Glomerular visceral epithelial cell (primary cell): ENCODE data around the gene CA10.

Experiments used
- DNase-seq: peaks from one replicate; pipeline ENCODE4 v3.0.0-alpha.2; 2016; ENCODE audit errors: extremely low spot score

CA10 gene

DNA sequence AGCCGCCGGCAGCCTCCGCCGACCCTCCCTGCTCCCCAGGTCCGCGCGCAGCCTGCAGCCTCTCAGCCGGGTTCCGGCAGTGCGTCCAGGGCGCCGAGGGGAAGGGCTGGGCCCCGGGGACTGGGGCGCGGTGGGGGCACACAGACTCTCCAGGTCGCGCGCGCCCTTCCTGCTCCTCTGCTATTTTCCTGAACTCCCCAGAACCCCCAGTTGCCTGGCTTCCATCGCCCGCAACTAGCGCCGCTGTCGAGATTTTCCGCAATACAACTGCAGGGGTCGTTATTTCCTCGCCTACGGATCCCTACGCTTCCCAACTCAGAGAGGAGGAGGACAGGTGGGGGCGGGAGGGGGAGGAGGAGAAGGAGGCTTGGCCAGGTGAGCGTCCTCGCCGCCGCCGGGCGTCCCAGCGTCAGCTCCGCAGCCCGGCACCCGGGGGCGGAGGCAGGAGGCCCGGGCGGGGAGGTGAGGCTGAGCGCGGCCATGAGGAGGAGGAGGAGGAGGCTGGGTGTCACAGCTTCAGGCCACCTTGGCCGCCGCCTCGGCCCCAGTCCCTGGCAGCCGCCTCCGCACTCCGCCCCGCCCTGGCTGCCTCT, at the start of gene CA10:
CA10 (minus strand) TSS at position 265 of the 593 bp plus-strand sequence.
- DNase-seq: no peak

DNA sequence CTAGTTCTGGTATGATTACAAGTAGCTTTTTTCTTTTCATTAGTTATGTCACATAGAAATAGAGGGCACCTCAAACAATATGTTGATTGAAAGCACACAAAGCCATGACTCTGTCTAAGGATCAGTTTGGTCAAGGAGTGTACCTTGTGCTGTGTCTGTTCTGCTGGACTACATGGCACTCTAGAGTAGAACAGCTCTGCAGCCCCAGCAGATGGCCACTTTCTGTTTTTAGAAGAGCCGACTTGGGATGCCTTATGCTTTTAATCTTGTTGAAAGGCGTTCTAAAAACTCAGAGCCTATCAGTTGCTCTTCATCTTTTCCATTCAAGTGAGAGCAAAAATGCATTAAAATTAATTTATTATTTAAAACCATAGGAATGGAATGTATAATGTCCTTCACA, 49.3 kb upstream of the CA10 start:
- DNase-seq: no peak

DNA sequence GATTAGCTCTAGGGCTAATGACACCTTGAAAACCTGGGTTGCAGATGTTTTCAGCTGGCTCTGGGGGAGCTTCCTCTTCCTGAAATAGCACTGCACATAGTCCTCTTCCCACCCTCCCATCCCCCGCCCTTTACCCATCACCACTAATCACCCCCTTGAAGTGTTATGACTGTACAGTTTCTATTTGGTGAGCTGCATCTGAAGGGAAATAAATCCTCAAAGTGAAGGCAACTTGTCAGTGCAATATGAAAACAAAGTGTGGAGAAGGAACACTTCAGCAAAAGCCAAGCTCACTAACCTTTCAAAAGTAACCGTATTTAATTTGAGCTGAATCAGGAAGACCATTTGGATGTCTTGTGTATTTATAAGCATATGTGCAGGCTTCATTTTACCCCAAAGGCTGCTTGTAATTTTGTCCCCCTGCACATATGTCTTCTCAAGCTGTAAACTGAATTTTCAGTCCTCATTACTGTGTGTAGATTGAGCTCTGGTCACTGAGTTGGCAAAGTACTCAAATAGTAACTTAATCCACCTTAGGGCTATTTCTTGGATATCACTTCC, 44.1 kb upstream of the CA10 start:
- DNase-seq: peak; percentile 1

DNA sequence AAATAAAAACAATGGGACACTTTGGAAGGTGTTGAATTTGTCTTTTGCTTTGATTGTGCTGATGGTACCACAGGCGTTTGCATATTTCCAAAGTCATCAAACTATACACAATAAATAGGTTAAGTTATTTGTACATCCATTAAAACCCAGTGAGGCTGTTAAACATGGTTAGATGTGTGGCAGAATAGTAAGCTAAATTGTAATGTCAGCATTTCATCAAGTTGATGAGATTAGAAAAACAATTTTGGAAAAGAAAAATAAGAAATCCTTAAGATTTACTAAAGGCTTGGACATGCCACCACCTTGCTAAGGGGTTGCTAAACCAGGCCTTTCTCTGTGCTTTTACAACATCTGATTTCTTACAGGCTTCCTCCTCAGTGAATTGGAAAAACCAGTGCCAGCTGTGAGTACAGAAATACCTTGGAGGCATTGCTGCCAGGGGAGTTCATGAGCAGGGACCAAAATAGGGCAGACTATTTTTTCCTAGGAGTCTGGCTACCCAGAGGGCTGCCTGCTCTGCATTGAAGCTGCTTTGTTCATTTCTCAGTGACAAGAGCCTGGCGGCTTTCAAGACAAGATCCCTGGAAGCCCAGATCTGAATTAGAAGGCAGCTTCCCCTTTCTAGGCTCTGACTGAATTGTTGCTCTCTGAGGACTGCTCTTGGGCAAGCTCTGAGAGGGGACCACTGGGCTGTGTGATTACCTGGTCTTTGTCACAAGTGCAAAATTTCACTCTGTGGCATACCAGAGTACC, 43.4 kb upstream of the CA10 start:
- no peak for DNase-seq

DNA sequence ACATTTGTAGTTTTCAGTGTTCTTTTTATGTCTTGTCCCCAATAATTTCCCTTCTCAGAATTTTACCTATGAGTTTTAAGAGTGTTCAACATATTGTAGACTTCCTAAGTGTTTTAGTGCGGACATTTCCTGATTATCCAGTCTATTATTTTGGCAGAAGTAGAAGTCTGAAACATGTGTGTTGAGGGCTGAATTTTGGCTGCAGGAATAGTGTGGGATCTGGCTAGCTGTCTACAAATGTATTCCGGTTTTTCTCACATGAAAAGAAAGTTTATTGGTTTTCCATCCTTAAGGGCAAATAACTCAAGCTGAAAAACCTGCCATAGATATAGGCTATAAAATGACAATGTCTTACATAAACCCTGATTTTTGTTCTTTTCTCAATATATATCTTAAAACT, 33.0 kb upstream of the CA10 start:
- DNase-seq: no peak

DNA sequence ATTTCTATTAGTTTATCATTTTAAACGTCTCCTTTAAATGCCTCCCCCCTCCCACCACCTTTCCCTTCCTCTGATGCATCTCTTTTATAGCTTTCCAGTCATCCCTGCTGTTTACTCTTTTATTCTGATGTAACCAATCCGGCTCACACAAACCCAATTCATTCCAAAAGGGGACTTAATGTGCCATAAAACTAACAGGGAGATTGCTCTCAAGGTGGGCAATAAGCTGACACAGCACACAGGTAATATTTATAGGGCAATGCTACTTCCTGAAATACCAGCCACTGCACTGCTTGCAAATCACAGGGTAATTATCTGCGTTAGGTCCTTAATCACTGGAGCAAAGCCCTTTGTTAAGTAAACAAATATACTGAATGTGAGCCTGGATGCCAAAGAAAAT, 23.3 kb upstream of the CA10 start:
- DNase-seq: no peak

DNA sequence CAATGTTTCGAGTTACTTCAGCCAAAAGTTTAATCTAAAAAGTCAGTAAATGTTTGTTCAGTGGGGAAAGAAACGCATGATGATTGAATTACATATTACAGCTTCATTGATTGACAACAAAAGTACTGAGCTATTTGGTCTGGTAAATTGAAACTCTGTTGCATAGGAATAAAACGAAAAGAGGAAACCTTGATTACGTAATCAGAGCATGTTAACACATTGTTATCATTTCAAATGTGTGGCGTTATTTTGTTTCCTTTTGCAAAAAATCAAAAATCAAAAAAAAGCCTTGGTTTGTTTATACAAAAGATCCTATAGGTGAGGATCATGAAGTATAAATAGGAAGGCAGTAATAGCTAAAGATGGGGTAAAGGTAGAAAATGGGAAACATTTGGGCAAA, 19.5 kb upstream of the CA10 start:
- no peak for DNase-seq

DNA sequence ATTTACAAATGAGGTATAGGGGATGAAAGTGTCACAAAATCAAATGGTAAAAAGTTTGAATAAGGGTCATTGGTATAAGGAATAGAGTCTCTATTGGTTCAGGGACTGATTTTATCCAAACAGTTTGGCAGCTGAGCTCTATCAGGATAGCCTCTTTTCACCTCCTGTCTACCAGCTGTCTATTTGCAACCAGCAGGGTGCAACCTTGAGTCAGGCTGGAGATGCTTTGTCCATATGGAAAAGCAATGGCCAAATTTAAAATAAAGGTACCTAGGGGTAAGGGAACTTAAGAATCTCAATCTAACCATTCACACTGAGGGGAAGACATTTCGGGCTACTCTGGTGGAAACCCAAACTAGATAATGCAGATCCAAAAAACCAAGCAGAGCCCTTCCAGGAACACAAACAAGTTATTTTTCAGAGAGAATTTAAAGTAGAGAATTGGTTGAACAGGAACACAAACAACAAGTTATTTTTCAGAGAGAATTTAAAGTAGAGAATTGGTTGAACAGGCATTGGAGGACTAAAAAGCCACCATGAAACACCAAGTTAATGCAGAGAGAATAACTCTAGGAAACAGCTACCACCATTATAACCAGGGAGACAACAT, 12.6 kb upstream of the CA10 start:
- DNase-seq: no peak

DNA sequence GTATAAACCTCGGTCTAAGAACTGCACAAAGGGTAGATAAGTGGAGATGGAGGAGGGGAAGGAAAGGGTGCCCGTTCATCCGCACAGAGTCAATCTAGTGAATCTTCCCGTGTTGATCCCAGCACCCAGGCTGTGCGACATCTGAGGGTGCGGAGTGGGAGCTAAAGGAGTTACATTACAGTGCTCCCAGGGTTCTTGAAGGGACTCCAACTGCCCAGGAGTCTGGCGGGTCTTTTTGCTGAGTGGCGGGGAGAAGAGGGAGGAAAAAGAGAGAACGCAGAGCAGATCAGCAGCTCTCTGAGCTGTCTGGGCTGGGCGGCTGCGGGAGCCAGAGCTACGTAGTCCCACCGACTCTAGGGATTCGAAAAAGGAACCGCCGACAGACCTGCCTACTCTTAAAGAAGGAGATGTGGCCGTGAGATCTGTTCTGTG, 1.6 kb upstream of the CA10 start:
- no peak for DNase-seq

DNA sequence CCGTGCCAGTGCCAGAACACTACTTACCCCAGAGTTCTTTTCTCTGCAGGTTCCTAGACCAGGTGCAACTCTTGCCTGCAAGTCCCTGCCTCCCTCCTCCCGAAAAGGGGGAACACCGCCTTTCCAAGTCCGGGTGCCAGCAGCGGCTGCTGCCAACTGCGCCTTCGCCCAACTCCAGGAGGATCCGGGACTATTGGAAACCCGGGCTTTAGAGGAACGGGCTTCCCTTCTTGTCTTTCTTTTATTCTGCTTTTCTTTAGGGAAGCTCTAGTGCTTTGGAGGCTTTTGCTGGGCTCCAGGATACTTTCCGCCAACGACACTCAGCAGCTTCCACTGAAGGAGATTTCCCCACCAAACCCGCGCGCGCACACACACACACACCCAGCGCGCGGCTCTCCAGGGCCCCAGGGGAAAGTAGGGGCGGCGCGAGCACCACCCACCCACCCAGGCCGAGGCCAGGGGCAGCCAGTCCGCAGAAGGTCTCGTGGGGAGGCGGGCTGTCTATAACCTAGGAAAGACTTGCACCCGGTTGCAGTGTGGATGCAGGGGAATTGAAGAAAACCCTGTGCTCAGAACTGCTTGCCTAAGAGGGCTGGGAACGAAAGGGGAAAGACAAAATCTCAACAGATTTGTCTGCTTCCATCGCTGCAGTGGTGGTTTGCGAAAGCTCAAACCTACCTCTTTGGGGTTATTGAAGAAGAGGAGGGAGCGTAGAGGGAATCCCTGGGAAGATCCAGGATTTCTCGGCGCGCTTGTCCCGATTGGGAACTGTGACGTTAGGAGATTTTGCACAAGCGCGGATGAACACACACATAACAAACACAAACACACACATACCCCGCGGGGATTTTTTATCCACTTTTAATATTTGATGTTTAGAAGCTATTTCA, 977 bp upstream of the CA10 start:
- no peak for DNase-seq

DNA sequence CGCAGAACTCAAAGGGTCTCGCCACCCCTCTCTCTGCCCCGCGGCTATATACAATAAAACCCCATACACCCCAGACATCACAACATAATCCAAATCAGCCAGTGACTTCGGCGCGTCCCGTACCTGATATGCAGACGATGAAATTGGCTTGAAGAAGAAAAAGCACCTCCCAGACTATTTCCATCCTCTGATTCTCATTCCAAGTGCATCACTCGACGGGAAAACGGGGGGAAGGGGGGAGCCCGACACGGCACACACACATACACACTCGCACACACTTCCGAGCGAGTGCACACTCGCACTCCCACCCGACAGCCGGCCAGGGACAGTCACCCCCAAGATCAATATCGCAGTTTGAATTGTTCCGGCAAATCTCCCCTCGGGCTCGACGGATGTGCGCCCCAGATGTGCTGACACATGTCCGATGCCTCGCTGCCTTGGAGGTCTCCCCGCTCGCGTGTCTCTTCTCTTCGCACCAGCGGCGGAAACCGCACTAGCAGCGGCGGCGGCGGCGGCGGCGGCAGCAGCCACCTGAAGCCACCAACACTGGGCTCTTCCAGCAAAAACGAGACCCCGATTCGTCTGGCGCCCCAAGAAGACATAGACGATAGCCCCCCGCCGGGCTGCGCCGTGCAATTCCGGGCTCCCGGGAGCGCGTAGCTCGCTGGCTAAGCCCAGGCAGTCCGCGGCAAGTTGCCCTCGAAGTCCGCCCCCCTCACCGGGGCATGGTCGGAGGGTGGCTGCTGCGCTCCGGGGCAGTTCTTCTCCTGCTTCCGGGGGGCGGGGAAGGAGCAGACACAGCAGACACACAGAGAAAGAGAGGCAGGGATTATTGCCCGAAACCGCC, 688 bp downstream of the CA10 start:
- no peak for DNase-seq

DNA sequence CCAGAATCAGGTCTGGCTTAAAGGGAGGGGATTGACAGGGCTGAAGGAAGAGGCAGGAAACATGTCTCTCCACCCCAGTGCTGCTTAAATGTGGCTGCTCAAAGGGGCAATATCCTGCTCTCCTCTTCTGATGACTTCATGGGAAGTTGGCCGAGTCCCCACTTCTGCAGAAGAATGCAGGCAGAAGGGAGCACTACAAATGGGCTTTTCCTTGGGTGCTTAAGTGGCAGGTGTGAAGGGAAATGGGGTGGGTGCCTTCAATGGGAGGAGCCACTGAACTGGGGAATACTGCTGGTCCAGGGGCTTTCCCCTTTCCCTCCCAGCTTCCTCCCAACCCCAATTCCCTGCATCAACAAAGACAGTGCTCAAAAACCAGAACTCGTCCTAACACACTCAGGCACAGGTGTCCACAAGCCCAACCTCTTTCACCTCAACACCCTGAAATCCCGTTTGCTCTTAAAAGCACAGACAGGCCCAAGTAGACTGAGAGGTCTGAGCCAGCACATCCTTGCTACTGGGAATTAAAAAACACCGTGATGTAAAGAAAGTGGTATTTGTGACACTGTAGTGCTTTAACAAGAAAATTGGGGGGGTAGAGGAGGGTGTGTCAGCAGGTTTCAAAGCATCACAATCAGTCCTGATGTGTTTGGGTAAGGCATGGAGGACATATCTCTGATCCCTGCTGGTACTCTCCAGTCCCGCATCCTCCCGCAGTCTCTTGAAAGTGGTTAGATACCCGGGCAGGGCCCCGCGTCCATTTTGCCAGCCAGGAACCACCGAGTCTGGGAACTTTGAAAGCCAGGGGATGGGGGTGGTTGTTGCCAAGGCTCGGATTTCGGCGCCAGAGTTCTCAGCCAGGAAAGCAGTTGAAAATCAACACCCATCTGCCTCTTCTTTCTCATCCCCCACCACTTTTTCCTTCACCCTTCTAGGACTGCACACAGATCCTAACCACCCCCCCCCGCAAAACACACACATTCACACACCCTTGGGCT, 1.6 kb downstream of the CA10 start:
- no peak for DNase-seq

DNA sequence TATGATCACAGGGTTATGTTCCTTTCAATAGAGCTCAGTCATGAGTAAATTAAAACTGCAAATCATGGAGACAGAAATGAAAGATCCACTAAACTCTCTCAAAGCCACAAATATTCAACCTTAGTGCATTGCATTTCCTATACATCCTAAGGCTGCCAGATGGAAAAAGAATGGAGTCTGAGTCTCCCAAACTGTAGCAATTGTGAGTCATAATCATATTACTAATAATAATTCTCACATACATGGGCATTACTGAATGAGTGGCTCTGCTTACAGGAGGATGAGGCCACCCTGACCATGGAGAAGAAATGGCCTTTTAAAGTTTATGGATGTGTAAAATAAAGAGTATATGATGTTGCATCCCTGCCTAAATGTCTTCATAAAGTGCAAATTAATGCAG, 3.2 kb downstream of the CA10 start:
- DNase-seq: no peak

DNA sequence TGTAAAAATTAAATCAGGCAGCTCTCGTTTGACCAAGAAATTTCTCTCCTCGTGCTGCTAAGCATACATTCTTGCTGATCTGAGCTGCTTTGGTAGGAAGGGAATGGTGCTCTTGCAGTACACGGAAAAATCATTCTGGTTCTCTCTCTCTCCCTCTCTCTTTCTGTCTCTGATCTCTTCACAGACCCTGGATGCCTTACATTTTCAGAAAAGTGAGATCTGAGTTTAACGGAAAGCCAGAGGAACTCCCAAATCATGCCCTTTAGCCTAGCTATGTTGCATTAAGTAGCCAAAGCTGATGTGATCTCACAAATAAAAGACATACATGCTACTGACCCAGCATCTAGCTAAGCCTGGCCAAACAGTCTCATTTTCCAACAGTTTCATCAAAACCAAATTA, 4.0 kb downstream of the CA10 start:
- no peak for DNase-seq

DNA sequence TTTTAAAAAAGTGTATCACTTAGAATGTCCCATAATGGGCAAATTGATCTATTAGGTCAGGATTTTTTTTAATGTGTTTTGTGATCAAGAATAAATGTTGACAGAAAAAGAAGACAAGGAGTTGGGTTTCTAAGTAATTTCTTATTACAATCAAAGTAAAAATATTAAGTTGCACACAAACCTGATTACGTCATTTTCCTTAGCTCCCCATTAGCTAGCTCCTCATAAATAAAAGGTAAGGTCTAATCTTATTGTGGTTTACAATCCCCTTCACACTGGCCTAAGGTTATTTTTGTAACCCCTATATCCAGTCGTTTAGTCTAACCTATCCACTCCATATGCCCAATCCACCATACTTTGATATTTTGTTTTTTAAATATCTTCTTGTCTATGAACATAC, 7.6 kb downstream of the CA10 start:
- no peak for DNase-seq

DNA sequence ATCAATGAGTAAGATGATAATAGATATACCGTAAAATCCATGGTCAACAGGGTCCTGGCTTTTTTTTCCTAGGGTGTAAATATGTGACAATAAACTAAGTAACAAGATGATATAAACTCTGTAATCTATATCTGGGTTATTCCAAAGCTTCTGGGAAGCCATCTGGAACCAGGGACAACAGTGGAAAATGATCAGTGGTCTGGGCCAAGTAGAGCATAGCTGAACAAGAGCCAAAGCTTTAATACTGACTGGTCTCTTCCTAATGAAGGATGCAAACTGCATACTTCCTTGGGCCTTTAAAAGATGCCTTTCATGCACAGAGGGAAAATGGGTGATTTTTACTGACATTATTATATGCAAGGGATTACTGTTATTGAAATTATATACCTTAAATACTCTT, 8.9 kb downstream of the CA10 start:
- no peak for DNase-seq

DNA sequence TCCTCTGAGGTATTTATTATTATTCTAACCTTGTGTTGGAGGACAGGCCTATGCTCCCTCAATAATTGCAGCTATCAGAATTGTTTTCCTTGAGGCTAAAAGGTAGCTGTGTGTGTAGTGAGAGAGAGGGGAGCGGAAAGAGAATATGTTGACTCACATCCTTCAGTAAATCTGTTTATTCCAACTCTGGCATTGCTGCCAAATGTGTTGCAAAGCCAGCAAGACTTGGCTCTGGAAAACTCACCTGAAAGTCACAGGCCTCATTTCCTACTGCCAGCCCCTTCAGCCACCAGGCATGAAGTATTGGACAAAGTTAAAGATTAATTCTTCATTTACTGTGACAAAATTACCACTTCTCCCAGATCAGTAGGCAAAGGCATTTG, 9.6 kb downstream of the CA10 start:
- DNase-seq: no peak

DNA sequence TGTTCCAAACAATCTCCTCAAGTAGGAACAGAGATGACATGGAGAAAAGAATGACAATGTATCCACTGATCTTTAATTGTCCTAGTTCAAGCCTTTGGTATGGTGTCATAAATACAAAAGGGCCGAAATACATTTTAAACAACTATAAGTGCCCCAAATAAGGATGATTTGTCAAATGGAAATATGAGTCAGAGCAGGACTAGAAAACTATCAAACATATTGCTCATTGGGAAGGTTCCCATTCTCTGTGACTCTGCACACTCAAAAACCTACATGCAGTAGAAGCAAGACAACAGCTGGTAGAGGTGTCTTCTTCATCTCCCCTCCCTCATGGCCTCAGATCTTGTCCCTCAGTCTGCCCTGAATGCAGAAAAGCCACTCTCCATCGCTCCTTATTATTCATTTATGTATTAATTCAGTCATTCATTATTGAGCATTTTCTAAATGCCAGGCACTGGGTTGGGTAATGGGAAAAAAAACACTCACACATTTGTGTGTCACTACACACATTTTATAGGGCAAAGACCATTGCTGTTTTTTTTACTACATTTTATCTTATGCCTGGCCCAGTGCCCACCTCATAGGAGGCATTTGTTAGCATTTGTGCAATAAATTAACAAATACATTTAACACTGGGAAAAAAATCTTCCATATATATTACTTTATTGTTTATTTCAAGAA, 10.1 kb downstream of the CA10 start:
- DNase-seq: no peak

DNA sequence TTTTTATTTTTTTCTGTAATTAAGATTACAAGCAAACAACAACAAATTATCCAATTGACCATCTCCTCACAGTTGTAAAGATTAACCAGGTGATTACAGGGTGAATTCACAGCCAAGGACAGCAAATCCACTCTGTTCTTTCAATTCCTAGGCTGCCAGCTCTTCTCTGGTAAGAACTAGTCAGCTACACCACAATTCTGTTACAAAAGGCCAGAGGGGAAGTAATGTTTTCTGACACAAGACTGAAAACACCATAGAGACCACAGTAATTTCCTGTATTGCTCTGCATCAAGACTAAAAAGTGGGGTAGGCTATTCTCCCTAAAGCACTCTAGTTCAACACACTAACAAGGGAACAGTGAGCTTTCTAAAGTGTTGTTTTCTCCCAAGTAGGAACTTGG, 10.6 kb downstream of the CA10 start:
- DNase-seq: no peak
